Smooth muscle cell (in vitro differentiated cells): Measurements from ENCODE around the gene NDUFV1. TPM values are rescaled to one million over a fixed set of nuclear protein-coding genes. Genes with fewer than 3 reads are reported as not detected.

Source experiments
- DNase-seq: peaks from one replicate; lab custom pipeline; 2025; ENCODE audit not compliant: unreplicated experiment; lab: John Stamatoyannopoulos, UW
- H2AFZ ChIP-seq: fragments of 200-600 bp; sonication (generic); 2 replicates; pipeline ENCODE4 v1.6.0; 2016; ENCODE audit warnings: antibody characterized with exemption, low read depth, mild to moderate bottlenecking
- H3F3A ChIP-seq: fragments of 200-600 bp; sonication (generic); 2 replicates; pipeline ENCODE4 v1.6.0; 2017; ENCODE audit warnings: antibody characterized with exemption, low read depth
- H3K27ac ChIP-seq: fragments of 200-600 bp; sonication (generic); 2 replicates; pipeline ENCODE4 v1.5.1; 2016; ENCODE audit warnings: low read depth, mild to moderate bottlenecking
- H3K27me3 ChIP-seq: fragments of 200-600 bp; sonication (generic); 2 replicates; pipeline ENCODE4 v1.6.1; 2016; ENCODE audit warnings: low read depth, mild to moderate bottlenecking
- H3K36me3 ChIP-seq: fragments of 200-600 bp; sonication (generic); 2 replicates; pipeline ENCODE4 v1.5.1; 2016; ENCODE audit warnings: low read depth
- H3K4me1 ChIP-seq: fragments of 200-600 bp; sonication (generic); 2 replicates; pipeline ENCODE4 v1.5.1; 2016; ENCODE audit warnings: low read depth
- H3K4me2 ChIP-seq: fragments of 200-600 bp; sonication (generic); 2 replicates; pipeline ENCODE4 v1.6.0; 2016; ENCODE audit warnings: mild to moderate bottlenecking
- H3K4me3 ChIP-seq: fragments of 200-600 bp; sonication (generic); 2 replicates; pipeline ENCODE4 v1.5.1; 2016; ENCODE audit warnings: mild to moderate bottlenecking
- H3K79me2 ChIP-seq: fragments of 200-600 bp; sonication (generic); 2 replicates; pipeline ENCODE4 v1.6.0; 2016; ENCODE audit warnings: low read depth, mild to moderate bottlenecking
- H3K9ac ChIP-seq: fragments of 200-600 bp; sonication (generic); 2 replicates; pipeline ENCODE4 v1.6.0; 2016; ENCODE audit warnings: low read depth
- H3K9me3 ChIP-seq: fragments of 200-600 bp; sonication (generic); replicated peaks from 2 replicates; pipeline ENCODE4 v1.5.1; 2016; ENCODE audit warnings: low read depth
- H4K20me1 ChIP-seq: fragments of 200-600 bp; sonication (generic); 2 replicates; pipeline ENCODE4 v1.6.0; 2016; ENCODE audit warnings: low read depth
- CTCF ChIP-seq: fragments of 200-600 bp; sonication (generic); IDR thresholded peaks from 2 replicates; pipeline ENCODE4 v1.5.1; 2017; ENCODE audit warnings: borderline replicate concordance, mild to moderate bottlenecking, antibody characterized with exemption; ENCODE audit not compliant: insufficient read depth, poor library complexity, severe bottlenecking
- WGBS: methylation state at CpG from one replicate; pipeline ENCODE4 v1.1.7; 2016; ENCODE audit warnings: low lambda C conversion rate; 5-methylcytosine and 5-hydroxymethylcytosine counted together
- polyA plus RNA-seq: library from polyadenylated mRNA; unstranded; fragments of >200 nt; fragmentation: Nextera tagmentation; extraction: Ambion mirVana; gene quantifications from 2 replicates; pipeline ENCODE4 v1.2.1, GENCODE V29; 2016
- total RNA-seq: library from RNA; depleted of rRNA; stranded (reverse); fragments of >200 nt; gene quantifications from 2 replicates; pipeline ENCODE4 v1.2.3, GENCODE V29; 2014

Gene NDUFV1
- total and polyA plus RNA-seq, 2 experiments from 2014 or later: 111 to 201 TPM

GRCh38 chr11:67652965-67653845 is 46.5 kb downstream of the NDUFV1 start:
- Histone ChIP-seq H2AFZ (no peak overlapping the region), H3F3A (no peaks in the 10 kb centered on the region), H3K27me3 (no peaks in the 10 kb centered on the region), H3K9ac (no peak overlapping the region), H3K36me3 (no peaks in the 10 kb centered on the region), H3K27ac (no peak overlapping the region), H3K79me2 (no peaks in the 10 kb centered on the region), H3K4me1 (no peaks in the 10 kb centered on the region), H3K4me3 (no peak overlapping the region), H3K9me3 (no peaks in the 10 kb centered on the region), H3K4me2 (no peak overlapping the region), H4K20me1 (no peaks in the 10 kb centered on the region)
- DNase-seq: no peak
- 85% methylated on average over 15 of the region's 15 CpGs for WGBS
- TF ChIP-seq CTCF: no peak

- Histone ChIP-seq H3K36me3 (no peaks in the 10 kb centered on the region), H3K79me2 (no peaks in the 10 kb centered on the region)
- no peak for TF ChIP-seq CTCF
These were observed 47.5 kb downstream of the NDUFV1 start for GRCh38 chr11:67654225-67654624.

GRCh38 chr11:67656278-67656922 is 49.7 kb downstream of the NDUFV1 start:
- DNase-seq: no peak
- Histone ChIP-seq H3K4me2 (no peak overlapping the region), H3K79me2 (no peaks in the 10 kb centered on the region), H3K4me3 (no peak overlapping the region), H3K27ac (no peak overlapping the region), H3K4me1 (no peaks in the 10 kb centered on the region), H3F3A (no peaks in the 10 kb centered on the region), H3K27me3 (no peaks in the 10 kb centered on the region), H3K9me3 (no peaks in the 10 kb centered on the region), H3K36me3 (no peaks in the 10 kb centered on the region), H3K9ac (no peak overlapping the region), H4K20me1 (no peaks in the 10 kb centered on the region), H2AFZ (no peak overlapping the region)
- no peak for TF ChIP-seq CTCF
- 89% methylated on average over 4 of the region's 4 CpGs for WGBS

More at GRCh38 chr11:67654225-67654624, 47.5 kb downstream of the NDUFV1 start:
- Histone ChIP-seq H3K9ac (no peak overlapping the region), H3K4me2 (no peak overlapping the region), H3K9me3 (no peaks in the 10 kb centered on the region), H3K27me3 (no peaks in the 10 kb centered on the region), H3F3A (no peaks in the 10 kb centered on the region), H3K4me3 (no peak overlapping the region), H4K20me1 (no peaks in the 10 kb centered on the region), H3K27ac (no peak overlapping the region), H2AFZ (no peak overlapping the region), H3K4me1 (no peaks in the 10 kb centered on the region)
- WGBS: 83% methylated on average over 9 of the region's 9 CpGs
- no peak for DNase-seq
